ENCODE measurements around the gene ZSWIM1. TPM values are rescaled to one million over a fixed set of nuclear protein-coding genes. Genes with fewer than 3 reads are reported as not detected.
A peak's percentile ranks its signal among the peaks of the same experiment; 100 is the strongest.

Gene ZSWIM1
- total and polyA plus RNA-seq, 2 of the 13 experiments (the other 11 are each of a cell fraction or from before 2014, with no cell fraction given) = 9.5 to 11.7 TPM

- TF ChIP-seq HMGXB4 (CRISPR knock-in tag; IDR thresholded peaks at IDR 0.05; ENCODE audit: borderline replicate concordance in 1 of 2, low read depth in 1 of 2) = no peak
- no peak for TF ChIP-seq PBX2 (CRISPR knock-in tag; IDR thresholded peaks at IDR 0.05)
- TF ChIP-seq ZNF292 (CRISPR knock-in tag; IDR thresholded peaks at IDR 0.05; ENCODE audit: borderline replicate concordance, low read depth) = no peak
- TF ChIP-seq, protein P1, sequence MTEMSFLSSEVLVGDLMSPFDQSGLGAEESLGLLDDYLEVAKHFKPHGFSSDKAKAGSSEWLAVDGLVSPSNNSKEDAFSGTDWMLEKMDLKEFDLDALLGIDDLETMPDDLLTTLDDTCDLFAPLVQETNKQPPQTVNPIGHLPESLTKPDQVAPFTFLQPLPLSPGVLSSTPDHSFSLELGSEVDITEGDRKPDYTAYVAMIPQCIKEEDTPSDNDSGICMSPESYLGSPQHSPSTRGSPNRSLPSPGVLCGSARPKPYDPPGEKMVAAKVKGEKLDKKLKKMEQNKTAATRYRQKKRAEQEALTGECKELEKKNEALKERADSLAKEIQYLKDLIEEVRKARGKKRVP (CRISPR knock-in tag; IDR thresholded peaks at IDR 0.05) = no peak
- no peak for TF ChIP-seq ARID3A (IDR thresholded peaks at IDR 0.05; ENCODE audit: low read depth, low read length)
- no peak for TF ChIP-seq KMT2A (CRISPR knock-in tag; IDR thresholded peaks at IDR 0.05)
- no peak for TF ChIP-seq PRMT3 (CRISPR knock-in tag; IDR thresholded peaks at IDR 0.05; ENCODE audit: borderline replicate concordance, low read depth)
- no peak for TF ChIP-seq ZFYVE20 (CRISPR knock-in tag; IDR thresholded peaks at IDR 0.05; ENCODE audit: borderline replicate concordance, low read depth)
- no peak for TF ChIP-seq ZNF577 (CRISPR knock-in tag; IDR thresholded peaks at IDR 0.05; ENCODE audit: borderline replicate concordance, low read depth)
- TF ChIP-seq MTF1 (CRISPR knock-in tag; IDR thresholded peaks at IDR 0.05) = no peak
- TF ChIP-seq XBP1 (CRISPR knock-in tag; IDR thresholded peaks at IDR 0.05) = no peak
- no peak for TF ChIP-seq ZNF660 (CRISPR knock-in tag; IDR thresholded peaks at IDR 0.05; ENCODE audit: borderline replicate concordance, low read depth)
- TF ChIP-seq, protein P2, sequence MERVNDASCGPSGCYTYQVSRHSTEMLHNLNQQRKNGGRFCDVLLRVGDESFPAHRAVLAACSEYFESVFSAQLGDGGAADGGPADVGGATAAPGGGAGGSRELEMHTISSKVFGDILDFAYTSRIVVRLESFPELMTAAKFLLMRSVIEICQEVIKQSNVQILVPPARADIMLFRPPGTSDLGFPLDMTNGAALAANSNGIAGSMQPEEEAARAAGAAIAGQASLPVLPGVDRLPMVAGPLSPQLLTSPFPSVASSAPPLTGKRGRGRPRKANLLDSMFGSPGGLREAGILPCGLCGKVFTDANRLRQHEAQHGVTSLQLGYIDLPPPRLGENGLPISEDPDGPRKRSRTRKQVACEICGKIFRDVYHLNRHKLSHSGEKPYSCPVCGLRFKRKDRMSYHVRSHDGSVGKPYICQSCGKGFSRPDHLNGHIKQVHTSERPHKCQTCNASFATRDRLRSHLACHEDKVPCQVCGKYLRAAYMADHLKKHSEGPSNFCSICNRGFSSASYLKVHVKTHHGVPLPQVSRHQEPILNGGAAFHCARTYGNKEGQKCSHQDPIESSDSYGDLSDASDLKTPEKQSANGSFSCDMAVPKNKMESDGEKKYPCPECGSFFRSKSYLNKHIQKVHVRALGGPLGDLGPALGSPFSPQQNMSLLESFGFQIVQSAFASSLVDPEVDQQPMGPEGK (CRISPR knock-in tag; IDR thresholded peaks at IDR 0.05) = no peak
- no peak for TF ChIP-seq JUND (CRISPR knock-in tag; IDR thresholded peaks at IDR 0.05)
- TF ChIP-seq PHF5A (CRISPR knock-in tag; IDR thresholded peaks at IDR 0.05; ENCODE audit: low read depth, unreplicated experiment) = no peak
- no peak for TF ChIP-seq HOXD1 (CRISPR knock-in tag; IDR thresholded peaks at IDR 0.05)
- TF ChIP-seq ZNF383 (CRISPR knock-in tag; IDR thresholded peaks at IDR 0.05; ENCODE audit: borderline replicate concordance) = no peak
- TF ChIP-seq ZFP82 (CRISPR knock-in tag; IDR thresholded peaks at IDR 0.05; ENCODE audit: borderline replicate concordance) = no peak
- no peak for TF ChIP-seq DMAP1 (CRISPR knock-in tag; IDR thresholded peaks at IDR 0.05)
- TF ChIP-seq ATAD3A (CRISPR knock-in tag; IDR thresholded peaks at IDR 0.05) = 0 out of 2 replicates have a peak, but pooled peaks have one; percentile 25
- TF ChIP-seq ZNF232 (CRISPR knock-in tag; IDR thresholded peaks at IDR 0.05; ENCODE audit: borderline replicate concordance) = no peak
Observed at GRCh38 chr20:45921337-45922189, 40.5 kb downstream of the ZSWIM1 start (continued).
